Measurements from ENCODE around the gene TMEM74B. TPM values are rescaled to one million over a fixed set of nuclear protein-coding genes. Genes with fewer than 3 reads are reported as not detected.

TMEM74B gene
- total RNA-seq, 2 donors from 2014 or later, result 3.1 to 4.3 TPM

DNA sequence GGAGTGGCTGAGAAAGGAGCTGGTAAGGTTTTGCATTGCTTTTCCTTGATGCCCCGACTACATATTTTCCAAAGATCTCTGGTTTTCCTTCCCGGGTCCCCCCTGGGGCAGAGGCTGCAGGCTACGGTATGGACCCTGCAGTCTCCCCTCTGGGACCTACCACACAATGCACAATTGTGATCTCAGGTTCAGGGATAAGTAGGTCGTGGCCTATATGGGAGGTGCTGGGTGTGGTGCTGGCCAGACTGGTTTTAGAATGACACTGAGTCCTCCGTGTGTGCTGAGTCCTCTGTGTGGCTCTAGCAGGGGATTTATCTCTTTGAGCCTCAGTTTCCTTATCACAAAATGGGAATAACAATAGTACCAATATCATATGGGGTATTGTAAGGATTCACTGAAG is 18.8 kb upstream of the TMEM74B start:
- TF ChIP-seq, protein P1, sequence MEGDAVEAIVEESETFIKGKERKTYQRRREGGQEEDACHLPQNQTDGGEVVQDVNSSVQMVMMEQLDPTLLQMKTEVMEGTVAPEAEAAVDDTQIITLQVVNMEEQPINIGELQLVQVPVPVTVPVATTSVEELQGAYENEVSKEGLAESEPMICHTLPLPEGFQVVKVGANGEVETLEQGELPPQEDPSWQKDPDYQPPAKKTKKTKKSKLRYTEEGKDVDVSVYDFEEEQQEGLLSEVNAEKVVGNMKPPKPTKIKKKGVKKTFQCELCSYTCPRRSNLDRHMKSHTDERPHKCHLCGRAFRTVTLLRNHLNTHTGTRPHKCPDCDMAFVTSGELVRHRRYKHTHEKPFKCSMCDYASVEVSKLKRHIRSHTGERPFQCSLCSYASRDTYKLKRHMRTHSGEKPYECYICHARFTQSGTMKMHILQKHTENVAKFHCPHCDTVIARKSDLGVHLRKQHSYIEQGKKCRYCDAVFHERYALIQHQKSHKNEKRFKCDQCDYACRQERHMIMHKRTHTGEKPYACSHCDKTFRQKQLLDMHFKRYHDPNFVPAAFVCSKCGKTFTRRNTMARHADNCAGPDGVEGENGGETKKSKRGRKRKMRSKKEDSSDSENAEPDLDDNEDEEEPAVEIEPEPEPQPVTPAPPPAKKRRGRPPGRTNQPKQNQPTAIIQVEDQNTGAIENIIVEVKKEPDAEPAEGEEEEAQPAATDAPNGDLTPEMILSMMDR (conservative IDR thresholded peaks at IDR 0.05), result no peak
- no peaks in the 10 kb centered on the region for H3K9me3 ChIP-seq (ENCODE audit: control insufficient read depth, low read length)
- Mint-ChIP-seq H3K27me3 (ENCODE audit: insufficient read depth) (peaks cover 20% of the 10 kb centered on the region), H3K4me3 (no peak overlapping the region), H3K9me3 (no peaks in the 10 kb centered on the region), H3K4me1 (no peaks in the 10 kb centered on the region), H3K36me3 (ENCODE audit: low read depth) (no peaks in the 10 kb centered on the region), H3K27ac (no peak overlapping the region)
- no peaks in the 10 kb centered on the region for H3K36me3 ChIP-seq (ENCODE audit: control insufficient read depth, insufficient read depth, low read length)
- H3K4me3 ChIP-seq (ENCODE audit: low read length), result no peak overlapping the region
- no peak overlapping the region for H3K27ac ChIP-seq (ENCODE audit: low read depth, low read length)
- H3K9ac ChIP-seq (ENCODE audit: extremely low read depth, low read length, poor library complexity, severe bottlenecking), result no peak overlapping the region
- DNase-seq, result peak; percentile 3
- WGBS, 2 experiments (ENCODE audit: insufficient coverage in 1 of 2, insufficient read length in 1 of 2), result 90 to 100% methylated on average over 1 to 5 of the region's 5 CpGs
- no peaks in the 10 kb centered on the region for H3K4me1 ChIP-seq (ENCODE audit: control insufficient read depth, insufficient read depth, low read length)
- H3K27me3 ChIP-seq (ENCODE audit: control insufficient read depth, insufficient read depth, low read length, poor library complexity, severe bottlenecking), result peaks cover 23% of the 10 kb centered on the region

DNA sequence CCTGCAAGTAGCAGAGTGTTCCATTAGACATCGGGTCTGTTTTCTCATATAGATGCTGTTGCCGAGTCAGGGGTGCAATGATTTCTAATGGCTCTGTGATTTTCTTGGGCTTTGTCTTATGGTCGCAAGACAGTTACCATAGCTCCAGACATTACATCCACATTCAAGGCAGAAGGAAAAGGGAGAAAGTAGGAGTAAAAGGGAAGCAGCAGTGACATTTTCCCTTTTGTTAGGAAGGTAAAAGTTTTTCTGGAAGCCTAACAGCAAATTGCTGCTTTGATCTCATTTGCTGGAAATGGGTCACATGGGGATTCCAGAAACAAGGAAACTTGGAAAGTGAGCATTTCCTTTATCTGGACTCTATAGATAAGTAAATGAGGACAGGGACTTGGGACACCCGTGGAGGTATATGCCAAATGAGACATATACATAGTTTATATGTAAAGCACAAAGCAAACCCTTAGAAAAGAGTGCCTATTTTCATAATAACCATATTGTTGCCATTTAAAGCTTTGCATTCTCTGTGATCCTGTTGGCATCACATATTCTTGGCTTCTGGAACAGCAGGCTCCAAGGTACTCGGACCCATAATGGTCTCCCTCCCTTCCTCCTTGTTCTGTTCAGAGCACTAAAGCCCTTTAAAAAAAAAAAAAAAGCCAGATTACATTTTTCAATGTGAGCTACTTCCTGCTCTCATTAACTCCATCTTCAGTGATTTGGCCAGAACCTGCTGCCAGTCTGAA is 18.2 kb upstream of the TMEM74B start, which contains the start of gene C20orf202:
TSS of gene C20orf202 (plus strand) at position 693 of the 743 bp plus-strand sequence. CDS start 132 bp downstream, outside the sequence.
- Mint-ChIP-seq H3K27me3 (ENCODE audit: insufficient read depth) (peaks cover 20% of the 10 kb centered on the region), H3K4me3 (no peak within 1 kb of the TSS), H3K9me3 (no peaks in the 10 kb centered on the region), H3K4me1 (no peaks in the 10 kb centered on the region), H3K36me3 (ENCODE audit: low read depth) (no peaks in the 10 kb centered on the region), H3K27ac (no peak within 1 kb of the TSS)
- TF ChIP-seq, protein P1 (conservative IDR thresholded peaks at IDR 0.05), result no peak
- Histone ChIP-seq H3K36me3 (ENCODE audit: control insufficient read depth, insufficient read depth, low read length) (no peaks in the 10 kb centered on the region), H3K9ac (ENCODE audit: extremely low read depth, low read length, poor library complexity, severe bottlenecking) (no peak within 1 kb of the TSS), H3K9me3 (ENCODE audit: control insufficient read depth, low read length) (no peaks in the 10 kb centered on the region), H3K27me3 (ENCODE audit: control insufficient read depth, insufficient read depth, low read length, poor library complexity, severe bottlenecking) (peaks cover 17% of the 10 kb centered on the region), H3K27ac (ENCODE audit: low read depth, low read length) (no peak within 1 kb of the TSS), H3K4me1 (ENCODE audit: control insufficient read depth, insufficient read depth, low read length) (no peaks in the 10 kb centered on the region), H3K4me3 (ENCODE audit: low read length) (no peak within 1 kb of the TSS)
- DNase-seq, result no peak
- WGBS, 2 experiments (ENCODE audit: insufficient coverage in 1 of 2, insufficient read length in 1 of 2), result 78 to 91% methylated on average over 1 to 3 of the region's 5 CpGs

DNA sequence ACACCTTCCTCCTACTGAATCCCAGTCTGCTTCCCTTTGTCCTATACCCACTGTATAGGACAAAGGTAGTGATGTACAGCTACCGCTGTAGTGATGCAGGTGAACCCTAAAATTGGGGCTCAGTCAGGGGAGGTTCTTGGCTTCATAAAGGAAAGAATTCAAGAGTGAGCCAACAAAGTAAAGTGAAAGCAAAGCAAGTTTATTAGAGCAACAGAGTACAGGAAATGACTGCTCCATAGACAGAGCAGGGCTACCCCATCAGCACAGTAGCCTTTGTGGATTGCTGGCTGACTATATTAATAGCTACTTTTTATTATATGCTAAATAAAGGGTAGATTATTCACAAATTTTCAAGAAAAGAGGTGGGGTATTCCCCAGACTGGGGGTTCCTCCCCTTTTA is 15.2 kb upstream of the TMEM74B start:
- TF ChIP-seq, protein P1 (conservative IDR thresholded peaks at IDR 0.05), result no peak
- peaks cover 10% of the 10 kb centered on the region for H3K27me3 ChIP-seq (ENCODE audit: control insufficient read depth, insufficient read depth, low read length, poor library complexity, severe bottlenecking)
- H3K27ac Mint-ChIP-seq, result no peak overlapping the region
- no peaks in the 10 kb centered on the region for H3K36me3 ChIP-seq (ENCODE audit: control insufficient read depth, insufficient read depth, low read length)
- H3K4me3 ChIP-seq (ENCODE audit: low read length), result no peak overlapping the region
- no peaks in the 10 kb centered on the region for H3K4me1 ChIP-seq (ENCODE audit: control insufficient read depth, insufficient read depth, low read length)
- H3K27ac ChIP-seq (ENCODE audit: low read depth, low read length), result no peak overlapping the region
- WGBS, 2 experiments (ENCODE audit: insufficient coverage in 1 of 2, insufficient read length in 1 of 2), result 86 to 95% methylated on average over 1 of the region's 1 CpG
- H3K9me3 ChIP-seq (ENCODE audit: control insufficient read depth, low read length), result no peaks in the 10 kb centered on the region
- no peak for DNase-seq
- H3K9ac ChIP-seq (ENCODE audit: extremely low read depth, low read length, poor library complexity, severe bottlenecking), result no peak overlapping the region
- H3K27me3 Mint-ChIP-seq (ENCODE audit: insufficient read depth), result peaks cover 31% of the 10 kb centered on the region
- H3K9me3 Mint-ChIP-seq, result no peaks in the 10 kb centered on the region
- no peak overlapping the region for H3K4me3 Mint-ChIP-seq
- H3K36me3 Mint-ChIP-seq (ENCODE audit: low read depth), result no peaks in the 10 kb centered on the region
- no peaks in the 10 kb centered on the region for H3K4me1 Mint-ChIP-seq
